GM12891 (cell line): Measurements from ENCODE around the gene RNU6-7.

Experiments used
- PAX5 ChIP-seq: IDR thresholded peaks from 2 replicates; pipeline ENCODE4 v1.6.1; 2011; ENCODE audit warnings: low read length, moderate library complexity, mild to moderate bottlenecking; ENCODE audit not compliant: insufficient read depth, severe bottlenecking
- POLR2A ChIP-seq: IDR thresholded peaks from 2 replicates; pipeline ENCODE4 v1.6.1; 2011; ENCODE audit warnings: low read depth, low read length, control low read depth
- POLR2AphosphoS5 ChIP-seq: IDR thresholded peaks from 2 replicates; pipeline ENCODE4 v1.6.1; 2011; ENCODE audit warnings: low read depth, low read length, control low read depth
- POU2F2 ChIP-seq: IDR thresholded peaks from 2 replicates; pipeline ENCODE4 v1.6.1; 2011; ENCODE audit warnings: low read depth, mild to moderate bottlenecking, control low read depth, low read length, moderate library complexity
- SPI1 ChIP-seq: IDR thresholded peaks from 2 replicates; pipeline ENCODE4 v1.6.1; 2011; ENCODE audit warnings: low read depth, low read length, control low read depth
- TAF1 ChIP-seq: IDR thresholded peaks from 2 replicates; pipeline ENCODE4 v1.6.1; 2011; ENCODE audit warnings: low read depth, low read length, control low read depth

DNA sequence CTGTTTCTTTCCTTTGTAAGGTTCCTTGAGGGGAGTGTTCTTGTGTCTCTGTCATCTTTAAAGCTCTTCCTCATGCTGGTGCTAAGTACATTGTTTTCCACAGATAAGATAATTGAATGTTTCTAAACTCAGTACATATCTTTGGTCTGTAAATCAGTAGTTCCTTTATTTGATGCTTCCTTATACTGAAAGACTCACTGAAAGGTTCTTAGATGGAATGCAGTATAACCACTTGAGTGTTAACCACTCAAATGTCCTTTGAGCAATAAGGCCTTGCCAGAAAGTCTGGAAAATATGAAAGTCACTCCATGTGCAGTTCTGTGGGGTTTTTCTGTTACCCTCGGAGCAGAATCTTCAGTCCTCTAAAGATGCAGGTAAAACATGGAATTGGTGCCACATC lies 24.2 kb downstream of the RNU6-7 start:
- TF ChIP-seq POLR2AphosphoS5 (no peak), POLR2A (no peak), SPI1 (no peak), TAF1 (no peak), POU2F2 (no peak), PAX5 (no peak)
